Measurements from ENCODE around the gene LRP1. TPM values are rescaled to one million over a fixed set of nuclear protein-coding genes. Genes with fewer than 3 reads are reported as not detected.

Gene LRP1
- total RNA-seq, 1 donor from 2014 or later, result 261 TPM

DNA sequence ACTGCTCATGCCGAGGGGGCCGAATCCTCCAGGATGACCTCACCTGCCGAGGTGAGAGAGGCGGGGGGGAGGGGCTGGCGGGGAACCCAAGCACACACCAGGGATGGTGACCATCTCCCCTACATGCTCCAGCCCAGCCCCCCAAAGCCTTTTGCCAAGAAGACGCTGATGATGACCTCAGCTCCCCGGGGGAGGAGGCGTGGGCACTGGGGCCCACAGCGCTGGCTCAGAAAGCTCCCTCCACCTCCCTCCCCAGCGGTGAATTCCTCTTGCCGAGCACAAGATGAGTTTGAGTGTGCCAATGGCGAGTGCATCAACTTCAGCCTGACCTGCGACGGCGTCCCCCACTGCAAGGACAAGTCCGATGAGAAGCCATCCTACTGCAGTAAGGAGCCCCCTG, 64.6 kb downstream of the LRP1 start:
- H3K9me3 ChIP-seq, result no peaks in the 10 kb centered on the region
- no peak overlapping the region for H3K27ac ChIP-seq
- H3K4me1 ChIP-seq, result no peaks in the 10 kb centered on the region
- no peak overlapping the region for H3K4me3 ChIP-seq
- intact Hi-C loops (cut with DNase I), result no loop called here
- TF ChIP-seq, protein P1, sequence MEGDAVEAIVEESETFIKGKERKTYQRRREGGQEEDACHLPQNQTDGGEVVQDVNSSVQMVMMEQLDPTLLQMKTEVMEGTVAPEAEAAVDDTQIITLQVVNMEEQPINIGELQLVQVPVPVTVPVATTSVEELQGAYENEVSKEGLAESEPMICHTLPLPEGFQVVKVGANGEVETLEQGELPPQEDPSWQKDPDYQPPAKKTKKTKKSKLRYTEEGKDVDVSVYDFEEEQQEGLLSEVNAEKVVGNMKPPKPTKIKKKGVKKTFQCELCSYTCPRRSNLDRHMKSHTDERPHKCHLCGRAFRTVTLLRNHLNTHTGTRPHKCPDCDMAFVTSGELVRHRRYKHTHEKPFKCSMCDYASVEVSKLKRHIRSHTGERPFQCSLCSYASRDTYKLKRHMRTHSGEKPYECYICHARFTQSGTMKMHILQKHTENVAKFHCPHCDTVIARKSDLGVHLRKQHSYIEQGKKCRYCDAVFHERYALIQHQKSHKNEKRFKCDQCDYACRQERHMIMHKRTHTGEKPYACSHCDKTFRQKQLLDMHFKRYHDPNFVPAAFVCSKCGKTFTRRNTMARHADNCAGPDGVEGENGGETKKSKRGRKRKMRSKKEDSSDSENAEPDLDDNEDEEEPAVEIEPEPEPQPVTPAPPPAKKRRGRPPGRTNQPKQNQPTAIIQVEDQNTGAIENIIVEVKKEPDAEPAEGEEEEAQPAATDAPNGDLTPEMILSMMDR (IDR thresholded peaks at IDR 0.05), result no peak
- DNase-seq (no peak), ATAC-seq (no peak)
- peaks cover 89% of the 10 kb centered on the region for H3K36me3 ChIP-seq
- H3K27me3 ChIP-seq, result no peaks in the 10 kb centered on the region

DNA sequence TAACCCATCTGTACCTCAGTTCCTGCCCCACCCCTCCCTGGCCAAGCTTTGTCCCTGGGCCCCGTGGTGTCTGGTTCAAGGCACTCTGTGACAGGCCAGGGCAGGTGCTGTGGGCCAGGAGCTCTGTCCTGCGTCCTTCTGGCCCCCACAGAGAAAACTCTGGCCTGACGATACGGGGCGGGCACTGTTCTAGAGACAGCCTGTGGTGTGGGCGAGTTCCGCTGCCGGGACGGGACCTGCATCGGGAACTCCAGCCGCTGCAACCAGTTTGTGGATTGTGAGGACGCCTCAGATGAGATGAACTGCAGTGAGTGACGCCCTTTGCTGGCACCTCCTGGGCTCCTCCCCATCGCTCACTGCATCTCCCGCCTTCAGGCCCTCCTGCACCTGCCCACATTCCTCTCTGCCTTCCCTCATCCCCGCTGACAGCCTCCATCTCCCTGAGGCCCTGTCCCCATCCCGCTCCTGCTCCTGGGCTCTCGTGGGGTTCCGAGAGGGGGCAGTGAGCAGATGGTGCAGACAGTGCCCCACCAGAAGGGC, 65.5 kb downstream of the LRP1 start:
- Histone ChIP-seq H3K4me1 (no peaks in the 10 kb centered on the region), H3K4me3 (no peak overlapping the region), H3K36me3 (peaks cover 90% of the 10 kb centered on the region), H3K9me3 (no peaks in the 10 kb centered on the region), H3K27ac (no peak overlapping the region), H3K27me3 (no peaks in the 10 kb centered on the region)
- no peak for DNase-seq
- intact Hi-C loops (cut with DNase I), result no loop called here
- TF ChIP-seq, protein P1 (IDR thresholded peaks at IDR 0.05), result no peak
- no peak for ATAC-seq

DNA sequence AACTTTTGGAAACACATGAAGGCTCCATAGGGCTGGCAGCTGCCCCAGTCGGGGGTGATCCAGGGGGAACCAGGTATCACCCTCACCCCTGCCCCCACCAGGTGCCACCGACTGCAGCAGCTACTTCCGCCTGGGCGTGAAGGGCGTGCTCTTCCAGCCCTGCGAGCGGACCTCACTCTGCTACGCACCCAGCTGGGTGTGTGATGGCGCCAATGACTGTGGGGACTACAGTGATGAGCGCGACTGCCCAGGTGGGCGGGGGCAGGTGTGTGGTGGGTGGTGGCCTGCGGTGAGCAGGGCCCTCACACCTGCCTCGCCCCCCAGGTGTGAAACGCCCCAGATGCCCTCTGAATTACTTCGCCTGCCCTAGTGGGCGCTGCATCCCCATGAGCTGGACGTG, 66.0 kb downstream of the LRP1 start:
- Histone ChIP-seq H3K4me3 (no peak overlapping the region), H3K36me3 (peaks cover 88% of the 10 kb centered on the region), H3K27me3 (no peaks in the 10 kb centered on the region), H3K27ac (no peak overlapping the region), H3K4me1 (no peaks in the 10 kb centered on the region), H3K9me3 (no peaks in the 10 kb centered on the region)
- no peak for DNase-seq
- intact Hi-C loops (cut with DNase I), result no loop called here
- ATAC-seq, result no peak
- TF ChIP-seq, protein P1 (IDR thresholded peaks at IDR 0.05), result no peak

DNA sequence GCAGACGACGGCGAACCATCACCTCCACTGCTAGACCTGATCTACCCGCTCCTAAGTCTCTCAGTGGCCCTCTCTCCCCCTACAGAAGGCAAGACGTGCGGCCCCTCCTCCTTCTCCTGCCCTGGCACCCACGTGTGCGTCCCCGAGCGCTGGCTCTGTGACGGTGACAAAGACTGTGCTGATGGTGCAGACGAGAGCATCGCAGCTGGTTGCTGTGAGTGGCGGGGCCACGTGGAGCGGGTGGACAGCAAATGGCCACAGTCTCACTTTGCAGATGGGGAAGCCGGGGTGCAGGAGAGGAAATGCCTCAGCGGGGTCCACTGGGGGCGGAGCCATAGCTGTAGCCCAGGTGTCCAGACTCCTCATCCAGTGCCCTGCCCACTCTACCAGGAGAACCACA, 66.9 kb downstream of the LRP1 start:
- TF ChIP-seq, protein P1 (IDR thresholded peaks at IDR 0.05), result no peak
- Histone ChIP-seq H3K27ac (no peak overlapping the region), H3K27me3 (no peaks in the 10 kb centered on the region), H3K36me3 (peaks cover 90% of the 10 kb centered on the region), H3K9me3 (no peaks in the 10 kb centered on the region), H3K4me3 (no peak overlapping the region), H3K4me1 (no peaks in the 10 kb centered on the region)
- ATAC-seq, result no peak
- DNase-seq, result no peak
- intact Hi-C loops (cut with DNase I), result no loop called here

DNA sequence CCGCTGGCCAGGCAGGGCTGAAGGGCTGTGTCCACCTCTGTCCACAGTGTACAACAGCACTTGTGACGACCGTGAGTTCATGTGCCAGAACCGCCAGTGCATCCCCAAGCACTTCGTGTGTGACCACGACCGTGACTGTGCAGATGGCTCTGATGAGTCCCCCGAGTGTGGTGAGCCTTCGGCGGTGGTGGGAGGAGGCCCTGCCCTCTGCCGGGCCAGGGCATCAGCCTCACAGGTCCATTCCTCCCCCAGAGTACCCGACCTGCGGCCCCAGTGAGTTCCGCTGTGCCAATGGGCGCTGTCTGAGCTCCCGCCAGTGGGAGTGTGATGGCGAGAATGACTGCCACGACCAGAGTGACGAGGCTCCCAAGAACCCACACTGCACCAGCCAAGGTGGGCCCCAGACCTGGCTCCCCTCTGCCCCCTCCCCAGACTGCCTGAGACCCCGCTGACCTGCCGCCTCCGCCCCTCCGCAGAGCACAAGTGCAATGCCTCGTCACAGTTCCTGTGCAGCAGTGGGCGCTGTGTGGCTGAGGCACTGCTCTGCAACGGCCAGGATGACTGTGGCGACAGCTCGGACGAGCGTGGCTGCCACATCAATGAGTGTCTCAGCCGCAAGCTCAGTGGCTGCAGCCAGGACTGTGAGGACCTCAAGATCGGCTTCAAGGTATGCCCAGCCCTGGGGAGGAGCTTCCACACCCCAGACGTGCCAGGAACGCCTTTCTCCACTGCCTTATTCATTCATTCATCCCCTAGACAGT, 67.5 kb downstream of the LRP1 start:
- Histone ChIP-seq H3K4me1 (no peaks in the 10 kb centered on the region), H3K27me3 (no peaks in the 10 kb centered on the region), H3K4me3 (no peak overlapping the region), H3K27ac (no peak overlapping the region), H3K9me3 (no peaks in the 10 kb centered on the region), H3K36me3 (peaks cover 90% of the 10 kb centered on the region)
- ATAC-seq (no peak), DNase-seq (no peak)
- intact Hi-C loops (cut with DNase I), result no loop called here
- TF ChIP-seq, protein P1 (IDR thresholded peaks at IDR 0.05), result no peak

All from upper lobe of right lung (tissue), 1 donor.